ENCODE data around the gene ALPK1. TPM values are rescaled to one million over a fixed set of nuclear protein-coding genes. Genes with fewer than 3 reads are reported as not detected.

The ALPK1 gene
- total RNA-seq, 4 donors from 2014 or later: 15.7 to 87.2 (median 24.2) TPM

DNA sequence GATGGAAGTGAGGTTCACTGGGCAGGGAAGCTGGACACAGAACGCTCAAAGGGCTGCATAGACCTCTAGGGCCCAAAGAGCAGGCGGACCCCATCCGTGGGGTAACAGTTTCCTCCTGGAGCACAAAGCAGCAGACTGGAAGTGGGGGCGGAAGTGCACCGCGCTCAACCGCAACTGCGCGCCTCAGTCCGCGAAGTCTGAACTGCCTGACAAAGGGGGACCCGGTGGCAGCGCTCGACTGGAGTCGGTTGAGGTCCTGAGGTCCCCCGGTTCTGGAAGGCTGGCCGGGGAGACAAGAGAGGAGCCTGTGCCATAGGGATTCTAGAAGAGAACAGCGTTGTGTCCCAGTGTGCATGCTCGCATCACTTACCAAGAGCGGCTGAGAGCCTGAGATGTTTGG is 58.5 kb downstream of the ALPK1 start:
- H3K4me3 ChIP-seq: no peak overlapping the region
- WGBS: 98% methylated on average over 19 of the region's 20 CpGs
- no peak overlapping the region for H3K27ac ChIP-seq
- H3K27me3 ChIP-seq: no peaks in the 10 kb centered on the region
- no peaks in the 10 kb centered on the region for H3K4me1 ChIP-seq
- no peak for DNase-seq (ENCODE audit: low spot score in 2 of 2)
- TF ChIP-seq POLR2AphosphoS5 (IDR thresholded peaks at IDR 0.05) (no peak), EP300 (IDR thresholded peaks at IDR 0.05) (no peak), CTCF (IDR thresholded peaks at IDR 0.05) (no peak), POLR2A (IDR thresholded peaks at IDR 0.05) (no peak)
- H3K36me3 ChIP-seq: peaks cover 17% of the 10 kb centered on the region
- no peaks in the 10 kb centered on the region for H3K9me3 ChIP-seq

DNA sequence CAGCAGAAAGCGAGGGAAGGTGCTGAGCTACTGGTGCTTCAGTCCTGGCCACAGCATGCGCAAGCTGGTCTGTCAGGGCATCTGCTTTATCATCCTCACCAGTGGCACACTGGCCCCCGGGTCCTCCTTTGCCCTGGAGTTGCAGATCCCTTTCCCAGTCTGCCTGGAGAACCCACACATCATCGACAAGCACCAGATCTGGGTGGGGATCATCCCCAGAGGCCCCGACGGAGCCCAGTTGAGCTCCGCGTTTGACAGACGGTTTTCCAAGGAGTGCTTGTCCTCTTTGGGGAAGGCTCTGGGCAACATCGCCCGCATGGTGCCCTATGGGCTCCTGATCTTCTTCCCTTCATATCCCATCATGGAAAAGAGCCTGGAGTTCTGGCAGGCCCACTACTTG is 60.3 kb downstream of the ALPK1 start:
- H3K36me3 ChIP-seq: peaks cover 24% of the 10 kb centered on the region
- H3K27me3 ChIP-seq: no peaks in the 10 kb centered on the region
- no peaks in the 10 kb centered on the region for H3K4me1 ChIP-seq
- TF ChIP-seq POLR2A (IDR thresholded peaks at IDR 0.05): no peak
- no peak overlapping the region for H3K4me3 ChIP-seq
- no peak overlapping the region for H3K27ac ChIP-seq
- no peaks in the 10 kb centered on the region for H3K9me3 ChIP-seq
- DNase-seq (ENCODE audit: low spot score in 2 of 2): no peak
- 94% methylated on average over 9 of the region's 11 CpGs for WGBS

GRCh38 chr4:112357897-112358296 is 60.7 kb downstream of the ALPK1 start:
- H3K36me3 ChIP-seq: peaks cover 24% of the 10 kb centered on the region
- H3K27ac ChIP-seq: no peak overlapping the region
- peaks cover 3% of the 10 kb centered on the region for H3K9me3 ChIP-seq
- WGBS: 89% methylated on average over 14 of the region's 14 CpGs
- H3K4me1 ChIP-seq: no peaks in the 10 kb centered on the region
- no peaks in the 10 kb centered on the region for H3K27me3 ChIP-seq
- H3K4me3 ChIP-seq: no peak overlapping the region
- no peak for TF ChIP-seq POLR2A (IDR thresholded peaks at IDR 0.05)
- TF ChIP-seq POLR2AphosphoS5 (IDR thresholded peaks at IDR 0.05): no peak
- no peak for TF ChIP-seq CTCF (IDR thresholded peaks at IDR 0.05)
- no peak for TF ChIP-seq EP300 (IDR thresholded peaks at IDR 0.05)
- no peak for DNase-seq (ENCODE audit: low spot score in 2 of 2)

DNA sequence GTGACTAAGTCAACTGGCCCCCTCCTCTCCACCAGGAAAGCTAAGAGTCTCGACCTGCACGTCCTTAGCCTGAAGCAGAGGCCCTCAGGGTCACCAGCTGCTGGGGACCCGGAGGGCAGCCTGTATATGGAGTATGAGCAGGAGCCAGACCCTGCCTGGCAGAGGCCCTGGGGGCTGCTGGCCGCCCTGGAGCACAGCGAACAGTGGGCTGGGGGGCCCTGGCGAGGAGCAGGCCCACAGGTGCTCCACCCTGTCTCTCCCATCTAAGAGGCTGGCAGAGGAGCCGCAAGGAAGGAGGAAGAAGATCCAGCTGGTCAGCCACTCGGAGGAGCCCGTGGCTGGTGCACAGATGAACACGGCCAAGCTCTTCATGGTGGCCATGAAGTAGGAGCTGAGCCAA is 61.2 kb downstream of the ALPK1 start:
- TF ChIP-seq CTCF (IDR thresholded peaks at IDR 0.05): no peak
- TF ChIP-seq POLR2A (IDR thresholded peaks at IDR 0.05): no peak
- TF ChIP-seq EP300 (IDR thresholded peaks at IDR 0.05): no peak
- no peak for TF ChIP-seq POLR2AphosphoS5 (IDR thresholded peaks at IDR 0.05)
- H3K4me3 ChIP-seq: no peak overlapping the region
- no peak overlapping the region for H3K27ac ChIP-seq

DNA sequence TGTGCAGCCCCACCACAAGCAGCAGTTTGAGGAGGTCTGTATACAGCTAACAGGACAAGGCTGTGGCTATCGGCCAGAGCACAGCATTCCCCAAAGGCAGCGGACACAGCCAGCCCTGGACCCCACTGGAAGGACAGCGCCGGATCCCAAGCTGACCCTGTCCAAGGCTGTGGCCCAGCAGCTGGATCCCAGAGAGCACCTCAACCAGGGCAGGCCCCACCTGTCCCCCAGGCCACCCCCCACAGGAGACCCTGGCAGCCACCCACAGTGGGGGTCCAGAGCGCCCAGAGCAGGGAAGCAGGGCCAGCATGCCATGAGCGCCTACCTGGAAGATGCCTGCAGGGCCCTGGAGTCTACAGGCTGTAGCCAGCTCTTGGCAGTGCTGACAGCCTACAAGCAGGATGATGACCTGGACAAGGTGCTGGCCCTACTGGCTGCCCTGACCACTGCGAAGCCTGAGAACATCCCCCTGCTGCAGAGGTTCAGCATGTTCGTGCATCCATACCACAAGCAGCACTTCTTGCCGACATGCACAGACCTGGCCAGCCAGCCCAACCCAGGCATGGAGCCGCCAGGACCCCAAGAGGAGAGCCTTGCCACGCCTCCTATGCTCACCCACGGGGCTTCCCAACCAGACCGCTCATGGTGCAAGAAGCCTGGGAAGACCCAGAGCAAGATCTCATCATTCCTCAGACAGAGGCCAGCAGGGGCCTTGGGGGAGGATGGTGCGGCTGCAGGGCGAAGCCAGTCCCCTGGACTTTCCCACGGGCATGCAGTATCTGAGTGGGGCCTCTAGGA is 62.0 kb downstream of the ALPK1 start:
- Histone ChIP-seq H3K4me1 (no peaks in the 10 kb centered on the region), H3K36me3 (peaks cover 24% of the 10 kb centered on the region), H3K27me3 (no peaks in the 10 kb centered on the region), H3K4me3 (no peak overlapping the region), H3K27ac (no peak overlapping the region), H3K9me3 (peaks cover 5% of the 10 kb centered on the region)
- DNase-seq (ENCODE audit: low spot score in 2 of 2): no peak
- TF ChIP-seq CTCF (IDR thresholded peaks at IDR 0.05) (no peak), EP300 (IDR thresholded peaks at IDR 0.05) (no peak), POLR2A (IDR thresholded peaks at IDR 0.05) (no peak), POLR2AphosphoS5 (IDR thresholded peaks at IDR 0.05) (no peak)
- 100% methylated on average over 3 of the region's 16 CpGs for WGBS

More for the DNA sequence above, 61.2 kb downstream of the ALPK1 start:
- no peaks in the 10 kb centered on the region for H3K4me1 ChIP-seq
- no peak for DNase-seq (ENCODE audit: low spot score in 2 of 2)
- H3K27me3 ChIP-seq: no peaks in the 10 kb centered on the region
- WGBS: 92% methylated on average over 4 of the region's 10 CpGs
- H3K36me3 ChIP-seq: peaks cover 24% of the 10 kb centered on the region
- peaks cover 5% of the 10 kb centered on the region for H3K9me3 ChIP-seq

Data from suprapubic skin (tissue), 4 donors.